Progenitor cell of endocrine pancreas (in vitro differentiated cells): Measurements from ENCODE around the gene KLF12. TPM values are rescaled to one million over a fixed set of nuclear protein-coding genes. Genes with fewer than 3 reads are reported as not detected.
A peak's percentile ranks its signal among the peaks of the same experiment; 100 is the strongest.

Experiments used
- DNase-seq: peaks from one replicate; pipeline ENCODE4 v3.0.0; 2021; ENCODE audit warnings: low spot score; ENCODE audit not compliant: unreplicated experiment
- H3K27ac Mint-ChIP-seq: 2 replicates; pipeline ENCODE4 v1.8.0; 2021; ENCODE audit warnings: mild to moderate bottlenecking, moderate library complexity, mixed read lengths
- H3K27me3 Mint-ChIP-seq: 2 replicates; pipeline ENCODE4 v1.8.0; 2021; ENCODE audit warnings: mixed read lengths
- H3K36me3 Mint-ChIP-seq: 2 replicates; pipeline ENCODE4 v1.8.0; 2022; ENCODE audit warnings: mixed read lengths; ENCODE audit not compliant: insufficient read depth
- H3K4me1 Mint-ChIP-seq: 2 replicates; pipeline ENCODE4 v1.8.0; 2021; ENCODE audit warnings: low read depth, mixed read lengths
- H3K4me3 Mint-ChIP-seq: 2 replicates; pipeline ENCODE4 v1.8.0; 2021; ENCODE audit warnings: low read depth, mild to moderate bottlenecking, moderate library complexity, mixed read lengths
- H3K9me3 Mint-ChIP-seq: 2 replicates; pipeline ENCODE4 v1.8.0; 2021; ENCODE audit warnings: low read depth, mixed read lengths
- total RNA-seq: library from RNA; stranded (reverse); gene quantifications from 2 replicates; pipeline ENCODE4 v1.2.1, GENCODE V29; 2021
- TF ChIP-seq, protein P1 (sequence below): fragments of 200-600 bp; sonication (generic); IDR thresholded peaks from one replicate; pipeline ENCODE4 v1.5.0; 2021; ENCODE audit warnings: antibody characterized with exemption, mild to moderate bottlenecking; ENCODE audit not compliant: unreplicated experiment

KLF12 gene
- total RNA-seq, 1 donor from 2014 or later: 25.4 TPM

DNA sequence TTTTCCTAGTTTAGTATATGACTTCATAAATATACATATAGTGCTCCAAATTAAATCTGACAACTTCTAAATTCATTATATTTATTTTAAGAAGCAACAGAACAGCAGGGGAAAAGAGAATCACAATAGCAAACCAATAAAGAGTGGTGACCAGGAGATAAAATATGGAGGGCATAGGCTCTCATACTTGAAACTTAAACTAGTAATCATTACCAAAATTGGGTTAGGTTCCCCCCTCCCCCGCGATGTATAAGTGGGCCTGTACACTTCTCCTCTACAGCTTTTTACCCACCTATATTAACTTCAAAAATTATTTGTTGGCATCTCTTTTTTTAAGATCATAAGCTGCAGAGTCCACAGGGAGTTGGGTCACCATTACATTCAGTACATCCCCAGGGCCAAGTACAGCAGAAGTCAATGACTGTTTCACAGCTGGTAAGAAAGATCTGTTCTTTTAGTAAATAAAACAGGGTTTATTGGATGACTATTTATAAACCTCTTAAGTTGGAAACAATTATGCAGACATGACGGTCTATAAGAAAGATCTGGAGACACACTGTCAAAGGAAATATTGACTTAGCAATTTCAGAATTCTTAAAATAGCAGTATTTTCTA lies 29.4 kb downstream of the KLF12 start:
- H3K4me3 Mint-ChIP-seq: no peak overlapping the region
- H3K4me1 Mint-ChIP-seq: peaks cover 4% of the 10 kb centered on the region
- TF ChIP-seq, protein P1, sequence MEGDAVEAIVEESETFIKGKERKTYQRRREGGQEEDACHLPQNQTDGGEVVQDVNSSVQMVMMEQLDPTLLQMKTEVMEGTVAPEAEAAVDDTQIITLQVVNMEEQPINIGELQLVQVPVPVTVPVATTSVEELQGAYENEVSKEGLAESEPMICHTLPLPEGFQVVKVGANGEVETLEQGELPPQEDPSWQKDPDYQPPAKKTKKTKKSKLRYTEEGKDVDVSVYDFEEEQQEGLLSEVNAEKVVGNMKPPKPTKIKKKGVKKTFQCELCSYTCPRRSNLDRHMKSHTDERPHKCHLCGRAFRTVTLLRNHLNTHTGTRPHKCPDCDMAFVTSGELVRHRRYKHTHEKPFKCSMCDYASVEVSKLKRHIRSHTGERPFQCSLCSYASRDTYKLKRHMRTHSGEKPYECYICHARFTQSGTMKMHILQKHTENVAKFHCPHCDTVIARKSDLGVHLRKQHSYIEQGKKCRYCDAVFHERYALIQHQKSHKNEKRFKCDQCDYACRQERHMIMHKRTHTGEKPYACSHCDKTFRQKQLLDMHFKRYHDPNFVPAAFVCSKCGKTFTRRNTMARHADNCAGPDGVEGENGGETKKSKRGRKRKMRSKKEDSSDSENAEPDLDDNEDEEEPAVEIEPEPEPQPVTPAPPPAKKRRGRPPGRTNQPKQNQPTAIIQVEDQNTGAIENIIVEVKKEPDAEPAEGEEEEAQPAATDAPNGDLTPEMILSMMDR: no peak
- DNase-seq: no peak
- H3K9me3 Mint-ChIP-seq: peaks cover 16% of the 10 kb centered on the region
- peaks cover 11% of the 10 kb centered on the region for H3K36me3 Mint-ChIP-seq
- no peaks in the 10 kb centered on the region for H3K27me3 Mint-ChIP-seq
- H3K27ac Mint-ChIP-seq: no peak overlapping the region

DNA sequence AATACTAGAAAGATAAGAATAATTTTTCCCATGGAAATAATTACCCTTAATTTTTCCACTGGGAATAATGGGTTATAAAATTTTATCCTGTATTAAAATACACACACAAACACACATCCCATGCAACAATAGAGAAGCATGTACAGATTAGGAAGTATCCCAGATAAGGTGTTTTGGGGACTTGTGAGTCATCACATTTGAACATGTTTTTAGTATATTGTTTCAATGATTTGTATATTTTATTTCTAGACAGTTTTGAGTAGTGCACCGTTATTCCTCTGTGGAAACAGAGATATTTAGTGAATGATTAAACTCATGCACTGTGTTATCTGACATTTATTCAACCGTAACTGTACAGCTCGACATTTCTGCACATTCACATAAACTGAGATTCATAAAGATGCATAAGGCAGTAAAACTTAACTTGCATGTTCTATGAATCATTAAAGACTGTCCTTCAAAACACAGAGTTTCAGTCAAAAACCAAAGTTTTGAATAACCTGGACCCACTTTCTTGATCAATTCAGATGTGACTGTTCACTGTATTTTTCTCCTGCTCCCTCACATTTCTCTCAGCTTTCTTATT lies 30.1 kb downstream of the KLF12 start:
- Mint-ChIP-seq H3K27me3 (no peaks in the 10 kb centered on the region), H3K9me3 (peaks cover 16% of the 10 kb centered on the region), H3K4me3 (no peak overlapping the region), H3K4me1 (peaks cover 2% of the 10 kb centered on the region), H3K27ac (no peak overlapping the region), H3K36me3 (peaks cover 12% of the 10 kb centered on the region)
- TF ChIP-seq, protein P1: no peak
- DNase-seq: no peak

DNA sequence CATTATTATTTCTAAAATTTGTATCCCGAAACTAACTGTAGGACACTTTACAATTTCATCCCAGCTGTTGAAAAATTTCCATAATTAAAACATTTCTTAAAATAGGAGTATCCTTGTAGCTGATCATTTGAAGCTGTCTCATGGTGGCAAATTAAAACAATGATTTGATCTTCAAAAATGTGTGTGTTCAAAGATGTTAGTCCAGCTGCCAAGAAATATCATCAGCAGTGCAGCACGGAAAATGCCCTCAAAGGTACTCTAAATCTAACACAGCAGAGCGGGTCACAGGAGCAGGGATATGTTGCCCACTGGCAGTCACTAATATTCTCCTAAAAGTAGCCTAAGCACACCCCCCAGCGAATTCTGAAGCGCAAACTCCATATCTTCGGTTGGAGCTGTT lies 31.0 kb downstream of the KLF12 start:
- Mint-ChIP-seq H3K27ac (no peak overlapping the region), H3K4me3 (no peak overlapping the region), H3K4me1 (peaks cover 2% of the 10 kb centered on the region), H3K27me3 (no peaks in the 10 kb centered on the region), H3K36me3 (peaks cover 12% of the 10 kb centered on the region), H3K9me3 (peaks cover 14% of the 10 kb centered on the region)
- DNase-seq: no peak
- TF ChIP-seq, protein P1: no peak

DNA sequence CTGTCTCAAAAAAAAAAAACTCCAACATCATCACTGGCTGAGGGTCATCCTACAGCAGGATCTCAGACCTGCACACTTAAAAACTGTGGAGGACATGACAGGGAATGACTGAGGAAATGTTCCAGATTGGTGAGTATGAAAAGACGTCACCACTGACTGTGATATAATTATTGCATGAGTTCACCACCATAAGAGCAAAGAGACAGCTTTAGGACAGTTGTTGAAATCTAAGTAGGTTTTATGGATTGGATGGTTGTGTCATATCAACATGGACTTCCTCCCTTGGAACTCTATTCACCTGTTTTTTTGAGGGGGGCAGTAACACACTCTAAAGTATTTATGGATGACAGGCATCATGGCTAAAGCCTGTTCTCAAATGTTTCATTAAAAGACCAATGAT lies 31.5 kb downstream of the KLF12 start:
- TF ChIP-seq, protein P1: no peak
- no peak for DNase-seq
- Mint-ChIP-seq H3K4me1 (peaks cover 6% of the 10 kb centered on the region), H3K9me3 (peaks cover 13% of the 10 kb centered on the region), H3K36me3 (peaks cover 12% of the 10 kb centered on the region), H3K27me3 (no peaks in the 10 kb centered on the region), H3K27ac (no peak overlapping the region), H3K4me3 (no peak overlapping the region)

DNA sequence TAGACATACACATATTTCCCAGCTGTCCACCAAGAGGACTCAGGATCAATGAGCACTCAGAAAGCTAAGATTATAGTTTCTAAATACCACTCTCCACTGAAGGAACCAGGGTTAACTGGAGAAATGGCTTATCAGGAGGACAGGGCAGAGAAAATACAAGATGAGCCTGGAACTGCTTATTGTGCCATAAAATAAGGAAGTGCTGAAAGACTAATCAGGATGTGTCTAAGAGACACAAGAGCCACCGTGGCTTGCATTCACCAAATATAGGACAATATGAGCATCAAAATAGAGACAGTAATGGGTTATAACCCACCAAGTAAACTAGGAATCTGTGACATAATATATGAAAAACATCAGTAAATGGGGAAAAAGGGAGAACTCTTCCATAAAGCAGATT lies 32.8 kb downstream of the KLF12 start:
- DNase-seq: no peak
- peaks cover 6% of the 10 kb centered on the region for H3K4me1 Mint-ChIP-seq
- TF ChIP-seq, protein P1: no peak
- H3K4me3 Mint-ChIP-seq: no peak overlapping the region
- peaks cover 9% of the 10 kb centered on the region for H3K36me3 Mint-ChIP-seq
- H3K27ac Mint-ChIP-seq: peak overlapping the region; percentile 73
- H3K9me3 Mint-ChIP-seq: peaks cover 9% of the 10 kb centered on the region
- no peaks in the 10 kb centered on the region for H3K27me3 Mint-ChIP-seq
